ENCODE results near the gene GALK1. TPM values are rescaled to one million over a fixed set of nuclear protein-coding genes. Genes with fewer than 3 reads are reported as not detected.

GALK1 gene
- total and polyA plus RNA-seq, 9 of the 15 experiments (the other 6 are each of a cell fraction or from before 2014, with no cell fraction given), result 0.45 to 51.6 (median 17.4) TPM

GRCh38 chr17:75779250-75779986 is 14.4 kb upstream of the GALK1 start (continued):
- no peak for TF ChIP-seq TBP (optimal IDR thresholded peaks at IDR 0.05; ENCODE audit: low read depth, low read length)
- no peak for TF ChIP-seq COPS2 (conservative IDR thresholded peaks at IDR 0.05)
- TF ChIP-seq EWSR1 (IDR thresholded peaks at IDR 0.05; ENCODE audit: borderline replicate concordance, low read depth, partially characterized antibody), result no peak
- TF ChIP-seq ZBTB9 (CRISPR knock-in tag; IDR thresholded peaks at IDR 0.05), result peak; percentile 83
- TF ChIP-seq ZBTB43 (CRISPR knock-in tag; IDR thresholded peaks at IDR 0.05), result peak; percentile 77; the same call in 1 of the 2 replicates
- TF ChIP-seq ETS2 (tag; IDR thresholded peaks at IDR 0.05; ENCODE audit: borderline replicate concordance, poor library complexity, severe bottlenecking), result peak; percentile 56
- no peak for TF ChIP-seq MAFG (tag; conservative IDR thresholded peaks at IDR 0.05)
- no peak for TF ChIP-seq EHMT2 (IDR thresholded peaks at IDR 0.05)
- TF ChIP-seq ZSCAN32 (CRISPR knock-in tag; IDR thresholded peaks at IDR 0.05), result 0 out of 2 replicates have a peak, but pooled peaks have one; percentile 42
- peak; percentile 97; the same call in 1 of the 2 replicates for TF ChIP-seq ZBED1 (IDR thresholded peaks at IDR 0.05)
- 0 out of 2 replicates have a peak, but pooled peaks have one; percentile 8 for TF ChIP-seq ZNF263 (CRISPR knock-in tag; IDR thresholded peaks at IDR 0.05; ENCODE audit: borderline replicate concordance)
- TF ChIP-seq PHF8 (IDR thresholded peaks at IDR 0.05; ENCODE audit: borderline replicate concordance, low read length), result peak; percentile 93
- no peak for TF ChIP-seq HSF4 (CRISPR knock-in tag; IDR thresholded peaks at IDR 0.05; ENCODE audit: borderline replicate concordance)
- no peak; a peak in 1 of 4 replicates for TF ChIP-seq FOXA3 (CRISPR knock-in tag; conservative IDR thresholded peaks at IDR 0.05 in 1 of 2, IDR thresholded peaks at IDR 0.05 in 1 of 2)
- no peak for TF ChIP-seq SREBF1 (IDR thresholded peaks at IDR 0.05; ENCODE audit: borderline replicate concordance, low read depth, low read length)
- TF ChIP-seq SMAD3 (CRISPR knock-in tag; conservative IDR thresholded peaks at IDR 0.05), result no peak
- peak; percentile 83 for TF ChIP-seq ETS1 (conservative IDR thresholded peaks at IDR 0.05; ENCODE audit: control insufficient read depth, low read depth, low read length)
- TF ChIP-seq NEUROD1 (IDR thresholded peaks at IDR 0.05; ENCODE audit: borderline replicate concordance, low read depth, low read length, partially characterized antibody), result peak; percentile 55
- TF ChIP-seq HOMEZ (CRISPR knock-in tag; IDR thresholded peaks at IDR 0.05), result no peak

All from K562 (cell line).